WTC11 (cell line): Measurements from ENCODE around the gene PRKCB. TPM values are rescaled to one million over a fixed set of nuclear protein-coding genes. Genes with fewer than 3 reads are reported as not detected.

Experiments used
- ATAC-seq: fragments of 200-7000 bp; cut with Tn5 transposase; 2 replicates; pipeline ENCODE4 v1.10.0; 2021; ENCODE audit warnings: mild to moderate bottlenecking, moderate library complexity
- CTCF ChIA-PET: fragments of 300-600 bp; sonication (Branson Sonifier 250); formaldehyde crosslinking; loops from one replicate; lab custom pipeline; 2021; ENCODE audit warnings: antibody characterized with exemption; lab: Charles Lee
- POLR2A ChIA-PET: fragments of 350-600 bp; sonication (Branson Sonifier 250); formaldehyde crosslinking; loops from one replicate; lab custom pipeline; 2021; ENCODE audit warnings: antibody characterized with exemption; lab: Charles Lee
- DNase-seq: peaks from one replicate; pipeline ENCODE4 v3.0.0; 2021; ENCODE audit warnings: low spot score
- H3K27ac Mint-ChIP-seq: 2 replicates; pipeline ENCODE4 v1.8.0; 2021; ENCODE audit warnings: mixed read lengths
- H3K27me3 Mint-ChIP-seq: 2 replicates; pipeline ENCODE4 v1.8.0; 2021; ENCODE audit warnings: low read depth, mild to moderate bottlenecking, moderate library complexity, mixed read lengths
- H3K36me3 Mint-ChIP-seq: 2 replicates; pipeline ENCODE4 v1.8.0; 2021; ENCODE audit warnings: mixed read lengths
- H3K4me1 Mint-ChIP-seq: 2 replicates; pipeline ENCODE4 v1.8.0; 2022; ENCODE audit warnings: mixed read lengths
- H3K4me3 Mint-ChIP-seq: 2 replicates; pipeline ENCODE4 v1.8.0; 2021; ENCODE audit warnings: mild to moderate bottlenecking, moderate library complexity, mixed read lengths
- H3K9me3 Mint-ChIP-seq: 2 replicates; pipeline ENCODE4 v1.8.0; 2021; ENCODE audit warnings: mixed read lengths
- E2F5 ChIP-seq: sonication (generic); formaldehyde crosslinking; IDR thresholded peaks from 2 replicates; pipeline ENCODE4 v1.8.1; 2022; ENCODE audit warnings: mild to moderate bottlenecking, moderate library complexity, missing genetic modification reagents
- HMGA2 ChIP-seq: fragments of 250-450 bp; sonication (Bioruptor Pico); IDR thresholded peaks from 2 replicates; pipeline ENCODE4 v1.4.0; 2021; ENCODE audit warnings: mild to moderate bottlenecking, moderate library complexity
- JAZF1 ChIP-seq: fragments of 250-450 bp; sonication (Bioruptor Pico); IDR thresholded peaks from 2 replicates; pipeline ENCODE4 v1.9.0; 2021; ENCODE audit warnings: moderate library complexity, mild to moderate bottlenecking, inconsistent platforms
- MAX ChIP-seq: sonication (generic); formaldehyde crosslinking; IDR thresholded peaks from 2 replicates; pipeline ENCODE4 v1.8.0; 2022; ENCODE audit warnings: mild to moderate bottlenecking, missing genetic modification reagents
- NFYB ChIP-seq: sonication (generic); formaldehyde crosslinking; conservative IDR thresholded peaks from 2 replicates; pipeline ENCODE4 v1.8.0; 2022; ENCODE audit warnings: low read depth, missing genetic modification reagents
- NR2C2 ChIP-seq: sonication (generic); formaldehyde crosslinking; IDR thresholded peaks from 2 replicates; pipeline ENCODE4 v1.8.0; 2022; ENCODE audit warnings: mild to moderate bottlenecking, missing genetic modification reagents
- NR3C1 ChIP-seq: sonication (generic); formaldehyde crosslinking; conservative IDR thresholded peaks from 2 replicates; pipeline ENCODE4 v1.8.1; 2023; ENCODE audit warnings: low read depth, mild to moderate bottlenecking, missing genetic modification reagents
- PRRX2 ChIP-seq: fragments of 250-450 bp; sonication (Bioruptor Pico); IDR thresholded peaks from 2 replicates; pipeline ENCODE4 v1.8.0; 2021; ENCODE audit warnings: mild to moderate bottlenecking
- SP1 ChIP-seq: sonication (generic); formaldehyde crosslinking; conservative IDR thresholded peaks from 2 replicates; pipeline ENCODE4 v1.8.1; 2022; ENCODE audit warnings: missing genetic modification reagents
- ZNF219 ChIP-seq: sonication (generic); formaldehyde crosslinking; IDR thresholded peaks from 2 replicates; pipeline ENCODE4 v1.8.0; 2023; ENCODE audit warnings: missing genetic modification reagents, mild to moderate bottlenecking, borderline replicate concordance
- ZNF263 ChIP-seq: sonication (generic); formaldehyde crosslinking; IDR thresholded peaks from 2 replicates; pipeline ENCODE4 v1.8.1; 2022; ENCODE audit warnings: low read depth, mild to moderate bottlenecking, moderate library complexity, missing genetic modification reagents
- ZNF281 ChIP-seq: sonication (generic); formaldehyde crosslinking; IDR thresholded peaks from 2 replicates; pipeline ENCODE4 v1.8.0; 2023; ENCODE audit warnings: mild to moderate bottlenecking, missing genetic modification reagents
- total RNA-seq: library from RNA; stranded (reverse); gene quantifications from 3 replicates; pipeline ENCODE4 v1.2.3, GENCODE V29; 2021
- TF ChIP-seq, protein P1 (sequence below): sonication (generic); formaldehyde crosslinking; IDR thresholded peaks from 2 replicates; pipeline ENCODE4 v1.8.0; 2022; ENCODE audit warnings: missing genetic modification reagents
- TF ChIP-seq, protein P2 (sequence below): sonication (generic); formaldehyde crosslinking; IDR thresholded peaks from 2 replicates; pipeline ENCODE4 v1.8.0; 2022; ENCODE audit warnings: mild to moderate bottlenecking, missing genetic modification reagents
- TF ChIP-seq, protein P3 (sequence below): sonication (generic); formaldehyde crosslinking; IDR thresholded peaks from 2 replicates; pipeline ENCODE4 v1.8.0; 2022; ENCODE audit warnings: mild to moderate bottlenecking, missing genetic modification reagents

Gene PRKCB
- total RNA-seq, 1 experiment from 2014 or later = 6.9 TPM

GRCh38 chr16:24141466-24141865, 305.7 kb downstream of the PRKCB start:
- TF ChIP-seq ZNF263 (CRISPR knock-in tag) (no peak), NFYB (CRISPR knock-in tag) (no peak), SP1 (CRISPR knock-in tag) (no peak), HMGA2 (CRISPR knock-in tag) (no peak), PRRX2 (CRISPR knock-in tag) (no peak), JAZF1 (CRISPR knock-in tag) (no peak), MAX (no peak), ZNF219 (CRISPR knock-in tag) (no peak), E2F5 (no peak), NR2C2 (CRISPR knock-in tag) (no peak)
- TF ChIP-seq, protein P1, sequence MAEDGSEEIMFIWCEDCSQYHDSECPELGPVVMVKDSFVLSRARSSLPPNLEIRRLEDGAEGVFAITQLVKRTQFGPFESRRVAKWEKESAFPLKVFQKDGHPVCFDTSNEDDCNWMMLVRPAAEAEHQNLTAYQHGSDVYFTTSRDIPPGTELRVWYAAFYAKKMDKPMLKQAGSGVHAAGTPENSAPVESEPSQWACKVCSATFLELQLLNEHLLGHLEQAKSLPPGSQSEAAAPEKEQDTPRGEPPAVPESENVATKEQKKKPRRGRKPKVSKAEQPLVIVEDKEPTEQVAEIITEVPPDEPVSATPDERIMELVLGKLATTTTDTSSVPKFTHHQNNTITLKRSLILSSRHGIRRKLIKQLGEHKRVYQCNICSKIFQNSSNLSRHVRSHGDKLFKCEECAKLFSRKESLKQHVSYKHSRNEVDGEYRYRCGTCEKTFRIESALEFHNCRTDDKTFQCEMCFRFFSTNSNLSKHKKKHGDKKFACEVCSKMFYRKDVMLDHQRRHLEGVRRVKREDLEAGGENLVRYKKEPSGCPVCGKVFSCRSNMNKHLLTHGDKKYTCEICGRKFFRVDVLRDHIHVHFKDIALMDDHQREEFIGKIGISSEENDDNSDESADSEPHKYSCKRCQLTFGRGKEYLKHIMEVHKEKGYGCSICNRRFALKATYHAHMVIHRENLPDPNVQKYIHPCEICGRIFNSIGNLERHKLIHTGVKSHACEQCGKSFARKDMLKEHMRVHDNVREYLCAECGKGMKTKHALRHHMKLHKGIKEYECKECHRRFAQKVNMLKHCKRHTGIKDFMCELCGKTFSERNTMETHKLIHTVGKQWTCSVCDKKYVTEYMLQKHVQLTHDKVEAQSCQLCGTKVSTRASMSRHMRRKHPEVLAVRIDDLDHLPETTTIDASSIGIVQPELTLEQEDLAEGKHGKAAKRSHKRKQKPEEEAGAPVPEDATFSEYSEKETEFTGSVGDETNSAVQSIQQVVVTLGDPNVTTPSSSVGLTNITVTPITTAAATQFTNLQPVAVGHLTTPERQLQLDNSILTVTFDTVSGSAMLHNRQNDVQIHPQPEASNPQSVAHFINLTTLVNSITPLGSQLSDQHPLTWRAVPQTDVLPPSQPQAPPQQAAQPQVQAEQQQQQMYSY (CRISPR knock-in tag) = no peak
- TF ChIP-seq, protein P2, sequence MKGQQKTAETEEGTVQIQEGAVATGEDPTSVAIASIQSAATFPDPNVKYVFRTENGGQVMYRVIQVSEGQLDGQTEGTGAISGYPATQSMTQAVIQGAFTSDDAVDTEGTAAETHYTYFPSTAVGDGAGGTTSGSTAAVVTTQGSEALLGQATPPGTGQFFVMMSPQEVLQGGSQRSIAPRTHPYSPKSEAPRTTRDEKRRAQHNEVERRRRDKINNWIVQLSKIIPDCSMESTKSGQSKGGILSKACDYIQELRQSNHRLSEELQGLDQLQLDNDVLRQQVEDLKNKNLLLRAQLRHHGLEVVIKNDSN = no peak
- TF ChIP-seq, all 79 proteins: peak for 0
- POLR2A ChIA-PET = no interaction called here
- no peak for DNase-seq
- CTCF ChIA-PET = no interaction called here
- ATAC-seq = no peak
- Mint-ChIP-seq H3K27ac (peak overlapping the region; percentile 11), H3K27me3 (peaks cover 6% of the 10 kb centered on the region; the same call in 1 of the 2 replicates), H3K9me3 (peaks cover 17% of the 10 kb centered on the region), H3K4me1 (peaks cover 50% of the 10 kb centered on the region), H3K36me3 (peaks cover 12% of the 10 kb centered on the region), H3K4me3 (no peak overlapping the region)

DNA sequence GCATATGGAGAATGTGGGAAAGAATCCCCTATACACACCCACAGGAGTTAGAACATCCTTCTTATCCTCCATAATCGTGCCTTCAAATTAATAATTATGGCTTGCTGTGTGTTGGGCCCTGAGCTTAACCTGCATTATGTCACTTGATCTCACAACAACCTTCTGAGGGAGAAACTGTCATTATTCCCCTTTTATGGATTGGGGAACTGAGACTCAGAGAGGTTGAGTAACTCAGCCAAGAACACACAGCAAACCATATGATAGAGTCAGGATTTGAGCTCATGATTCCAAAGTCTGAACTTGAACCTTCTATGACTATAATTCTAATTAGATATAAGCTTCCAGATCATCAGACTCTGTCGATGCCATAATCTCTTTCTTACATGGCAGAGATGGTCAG, 306.1 kb downstream of the PRKCB start:
- no peak for TF ChIP-seq NR3C1
- TF ChIP-seq, protein P3, sequence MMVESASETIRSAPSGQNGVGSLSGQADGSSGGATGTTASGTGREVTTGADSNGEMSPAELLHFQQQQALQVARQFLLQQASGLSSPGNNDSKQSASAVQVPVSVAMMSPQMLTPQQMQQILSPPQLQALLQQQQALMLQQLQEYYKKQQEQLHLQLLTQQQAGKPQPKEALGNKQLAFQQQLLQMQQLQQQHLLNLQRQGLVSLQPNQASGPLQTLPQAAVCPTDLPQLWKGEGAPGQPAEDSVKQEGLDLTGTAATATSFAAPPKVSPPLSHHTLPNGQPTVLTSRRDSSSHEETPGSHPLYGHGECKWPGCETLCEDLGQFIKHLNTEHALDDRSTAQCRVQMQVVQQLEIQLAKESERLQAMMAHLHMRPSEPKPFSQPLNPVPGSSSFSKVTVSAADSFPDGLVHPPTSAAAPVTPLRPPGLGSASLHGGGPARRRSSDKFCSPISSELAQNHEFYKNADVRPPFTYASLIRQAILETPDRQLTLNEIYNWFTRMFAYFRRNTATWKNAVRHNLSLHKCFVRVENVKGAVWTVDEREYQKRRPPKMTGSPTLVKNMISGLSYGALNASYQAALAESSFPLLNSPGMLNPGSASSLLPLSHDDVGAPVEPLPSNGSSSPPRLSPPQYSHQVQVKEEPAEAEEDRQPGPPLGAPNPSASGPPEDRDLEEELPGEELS = no peak
- ATAC-seq (no peak), DNase-seq (no peak)
- Mint-ChIP-seq H3K27me3 (peaks cover 6% of the 10 kb centered on the region; the same call in 1 of the 2 replicates), H3K9me3 (peaks cover 17% of the 10 kb centered on the region), H3K4me3 (no peak overlapping the region), H3K27ac (peak overlapping the region; percentile 11; the same call in 1 of the 2 replicates), H3K4me1 (peaks cover 48% of the 10 kb centered on the region), H3K36me3 (peaks cover 12% of the 10 kb centered on the region)
- POLR2A ChIA-PET = no interaction called here
- CTCF ChIA-PET = interaction anchor here (1.1 to 1.3 kb wide), 2 partner anchors 43 to 71 kb away, joined by 3 to 5 read pairs; no protein-coding TSS in a partner anchor

DNA sequence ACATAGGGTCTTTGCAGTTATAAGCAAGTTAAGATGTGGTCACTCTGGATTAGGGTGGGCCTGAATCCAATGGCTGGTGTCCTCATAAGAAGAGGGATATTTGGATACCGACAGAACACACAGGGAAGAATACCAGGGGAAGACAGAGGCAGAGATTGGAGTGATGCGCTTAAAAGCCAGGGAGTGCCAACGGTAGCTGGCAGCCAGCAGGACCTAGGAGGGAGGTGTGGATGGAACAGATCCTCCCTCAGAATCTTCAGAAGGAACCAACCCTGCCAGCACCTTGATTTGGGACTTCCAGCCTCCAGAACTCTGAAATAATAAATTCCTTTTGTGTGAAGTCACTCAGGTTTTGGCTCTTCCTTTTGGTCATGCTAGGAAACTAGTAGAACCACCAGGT, 310.1 kb downstream of the PRKCB start:
- TF ChIP-seq HMGA2 (CRISPR knock-in tag) (no peak), ZNF281 (CRISPR knock-in tag) (no peak)
- H3K4me1 Mint-ChIP-seq = peaks cover 10% of the 10 kb centered on the region
- no peak overlapping the region for H3K27ac Mint-ChIP-seq
- H3K9me3 Mint-ChIP-seq = peaks cover 11% of the 10 kb centered on the region
- DNase-seq (no peak), ATAC-seq (no peak)
- H3K27me3 Mint-ChIP-seq = 0 out of 2 replicates have a peak, but pooled peaks cover 3% of the 10 kb centered on the region
- POLR2A ChIA-PET = no interaction called here
- no peak overlapping the region for H3K4me3 Mint-ChIP-seq
- peaks cover 2% of the 10 kb centered on the region; the same call in 1 of the 2 replicates for H3K36me3 Mint-ChIP-seq
- CTCF ChIA-PET = no interaction called here
